ENCODE measurements around the gene KRTAP3-3.

Gene KRTAP3-3

GRCh38 chr17:41024697-41025096, 30.7 kb upstream of the KRTAP3-3 start:
- ATAC-seq, result no peak

DNA sequence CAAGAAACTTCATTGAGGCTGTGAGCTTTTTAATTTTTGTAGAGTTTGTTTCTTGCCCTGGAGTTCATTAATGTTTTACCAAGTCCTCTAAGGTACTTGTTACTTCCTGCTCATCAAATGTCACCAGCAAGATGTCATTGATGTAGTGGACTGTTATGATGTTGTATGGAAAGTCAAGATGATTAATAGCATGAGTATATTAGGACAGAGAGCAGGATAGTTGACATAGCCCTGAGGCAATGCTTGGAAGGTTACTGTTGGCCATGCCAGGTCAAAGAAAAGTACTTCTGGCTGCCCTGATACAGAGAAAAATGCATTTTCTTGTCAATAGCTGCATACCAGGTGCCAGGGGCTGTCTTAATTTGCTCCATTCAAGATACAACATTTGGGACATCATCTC, 26.4 kb upstream of the KRTAP3-3 start:
- no peak for ATAC-seq
- TF ChIP-seq ZFP30 (CRISPR knock-in tag; IDR thresholded peaks at IDR 0.05) (no peak), PPARA (CRISPR knock-in tag; IDR thresholded peaks at IDR 0.05; ENCODE audit: borderline replicate concordance) (no peak), ESRRG (CRISPR knock-in tag; IDR thresholded peaks at IDR 0.05) (no peak)
- TF ChIP-seq, protein P1, sequence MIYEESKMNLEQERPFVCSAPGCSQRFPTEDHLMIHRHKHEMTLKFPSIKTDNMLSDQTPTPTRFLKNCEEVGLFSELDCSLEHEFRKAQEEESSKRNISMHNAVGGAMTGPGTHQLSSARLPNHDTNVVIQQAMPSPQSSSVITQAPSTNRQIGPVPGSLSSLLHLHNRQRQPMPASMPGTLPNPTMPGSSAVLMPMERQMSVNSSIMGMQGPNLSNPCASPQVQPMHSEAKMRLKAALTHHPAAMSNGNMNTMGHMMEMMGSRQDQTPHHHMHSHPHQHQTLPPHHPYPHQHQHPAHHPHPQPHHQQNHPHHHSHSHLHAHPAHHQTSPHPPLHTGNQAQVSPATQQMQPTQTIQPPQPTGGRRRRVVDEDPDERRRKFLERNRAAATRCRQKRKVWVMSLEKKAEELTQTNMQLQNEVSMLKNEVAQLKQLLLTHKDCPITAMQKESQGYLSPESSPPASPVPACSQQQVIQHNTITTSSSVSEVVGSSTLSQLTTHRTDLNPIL (CRISPR knock-in tag; IDR thresholded peaks at IDR 0.05; ENCODE audit: low read depth), result no peak

More at GRCh38 chr17:41024697-41025096, 30.7 kb upstream of the KRTAP3-3 start:
- TF ChIP-seq TCF4 (CRISPR knock-in tag; IDR thresholded peaks at IDR 0.05; ENCODE audit: borderline replicate concordance), result no peak
- TF ChIP-seq, protein P1 (CRISPR knock-in tag; IDR thresholded peaks at IDR 0.05; ENCODE audit: low read depth), result no peak
- TF ChIP-seq RARB (CRISPR knock-in tag; IDR thresholded peaks at IDR 0.05), result no peak
- no peak for TF ChIP-seq PPARA (CRISPR knock-in tag; IDR thresholded peaks at IDR 0.05; ENCODE audit: borderline replicate concordance)
- TF ChIP-seq ZFP30 (CRISPR knock-in tag; IDR thresholded peaks at IDR 0.05), result no peak
- no peak for TF ChIP-seq BACH2 (CRISPR knock-in tag; IDR thresholded peaks at IDR 0.05; ENCODE audit: borderline replicate concordance)
- TF ChIP-seq POU6F1 (CRISPR knock-in tag; IDR thresholded peaks at IDR 0.05; ENCODE audit: borderline replicate concordance, low read depth), result no peak
- TF ChIP-seq CSDC2 (CRISPR knock-in tag; IDR thresholded peaks at IDR 0.05), result no peak
- TF ChIP-seq ARNTL (CRISPR knock-in tag; IDR thresholded peaks at IDR 0.05; ENCODE audit: borderline replicate concordance, low read depth), result no peak
- no peak for TF ChIP-seq ZFP3 (CRISPR knock-in tag; IDR thresholded peaks at IDR 0.05)
- TF ChIP-seq GLIS3 (CRISPR knock-in tag; IDR thresholded peaks at IDR 0.05), result no peak
- TF ChIP-seq, protein P2, sequence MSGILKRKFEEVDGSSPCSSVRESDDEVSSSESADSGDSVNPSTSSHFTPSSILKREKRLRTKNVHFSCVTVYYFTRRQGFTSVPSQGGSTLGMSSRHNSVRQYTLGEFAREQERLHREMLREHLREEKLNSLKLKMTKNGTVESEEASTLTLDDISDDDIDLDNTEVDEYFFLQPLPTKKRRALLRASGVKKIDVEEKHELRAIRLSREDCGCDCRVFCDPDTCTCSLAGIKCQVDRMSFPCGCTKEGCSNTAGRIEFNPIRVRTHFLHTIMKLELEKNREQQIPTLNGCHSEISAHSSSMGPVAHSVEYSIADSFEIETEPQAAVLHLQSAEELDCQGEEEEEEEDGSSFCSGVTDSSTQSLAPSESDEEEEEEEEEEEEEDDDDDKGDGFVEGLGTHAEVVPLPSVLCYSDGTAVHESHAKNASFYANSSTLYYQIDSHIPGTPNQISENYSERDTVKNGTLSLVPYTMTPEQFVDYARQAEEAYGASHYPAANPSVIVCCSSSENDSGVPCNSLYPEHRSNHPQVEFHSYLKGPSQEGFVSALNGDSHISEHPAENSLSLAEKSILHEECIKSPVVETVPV (CRISPR knock-in tag; IDR thresholded peaks at IDR 0.05), result no peak
- TF ChIP-seq ZC3H10 (CRISPR knock-in tag; IDR thresholded peaks at IDR 0.05), result no peak
- no peak for TF ChIP-seq ZNF70 (CRISPR knock-in tag; IDR thresholded peaks at IDR 0.05)
- no peak for TF ChIP-seq SNAI2 (CRISPR knock-in tag; IDR thresholded peaks at IDR 0.05)
- TF ChIP-seq ISL1 (CRISPR knock-in tag; IDR thresholded peaks at IDR 0.05), result no peak
- TF ChIP-seq TOX (CRISPR knock-in tag; IDR thresholded peaks at IDR 0.05; ENCODE audit: borderline replicate concordance), result no peak
- TF ChIP-seq, protein P3, sequence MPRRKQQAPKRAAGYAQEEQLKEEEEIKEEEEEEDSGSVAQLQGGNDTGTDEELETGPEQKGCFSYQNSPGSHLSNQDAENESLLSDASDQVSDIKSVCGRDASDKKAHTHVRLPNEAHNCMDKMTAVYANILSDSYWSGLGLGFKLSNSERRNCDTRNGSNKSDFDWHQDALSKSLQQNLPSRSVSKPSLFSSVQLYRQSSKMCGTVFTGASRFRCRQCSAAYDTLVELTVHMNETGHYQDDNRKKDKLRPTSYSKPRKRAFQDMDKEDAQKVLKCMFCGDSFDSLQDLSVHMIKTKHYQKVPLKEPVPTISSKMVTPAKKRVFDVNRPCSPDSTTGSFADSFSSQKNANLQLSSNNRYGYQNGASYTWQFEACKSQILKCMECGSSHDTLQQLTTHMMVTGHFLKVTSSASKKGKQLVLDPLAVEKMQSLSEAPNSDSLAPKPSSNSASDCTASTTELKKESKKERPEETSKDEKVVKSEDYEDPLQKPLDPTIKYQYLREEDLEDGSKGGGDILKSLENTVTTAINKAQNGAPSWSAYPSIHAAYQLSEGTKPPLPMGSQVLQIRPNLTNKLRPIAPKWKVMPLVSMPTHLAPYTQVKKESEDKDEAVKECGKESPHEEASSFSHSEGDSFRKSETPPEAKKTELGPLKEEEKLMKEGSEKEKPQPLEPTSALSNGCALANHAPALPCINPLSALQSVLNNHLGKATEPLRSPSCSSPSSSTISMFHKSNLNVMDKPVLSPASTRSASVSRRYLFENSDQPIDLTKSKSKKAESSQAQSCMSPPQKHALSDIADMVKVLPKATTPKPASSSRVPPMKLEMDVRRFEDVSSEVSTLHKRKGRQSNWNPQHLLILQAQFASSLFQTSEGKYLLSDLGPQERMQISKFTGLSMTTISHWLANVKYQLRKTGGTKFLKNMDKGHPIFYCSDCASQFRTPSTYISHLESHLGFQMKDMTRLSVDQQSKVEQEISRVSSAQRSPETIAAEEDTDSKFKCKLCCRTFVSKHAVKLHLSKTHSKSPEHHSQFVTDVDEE (CRISPR knock-in tag; IDR thresholded peaks at IDR 0.05), result no peak
- TF ChIP-seq PATZ1 (CRISPR knock-in tag; IDR thresholded peaks at IDR 0.05; ENCODE audit: borderline replicate concordance), result no peak

- TF ChIP-seq OSR1 (CRISPR knock-in tag; IDR thresholded peaks at IDR 0.05), result no peak
- TF ChIP-seq ISL1 (CRISPR knock-in tag; IDR thresholded peaks at IDR 0.05), result no peak
- no peak for TF ChIP-seq ZNF8 (CRISPR knock-in tag; IDR thresholded peaks at IDR 0.05)
- no peak for TF ChIP-seq PPARA (CRISPR knock-in tag; IDR thresholded peaks at IDR 0.05; ENCODE audit: borderline replicate concordance)
- TF ChIP-seq, protein P2 (CRISPR knock-in tag; IDR thresholded peaks at IDR 0.05), result no peak
- TF ChIP-seq ZFP30 (CRISPR knock-in tag; IDR thresholded peaks at IDR 0.05), result no peak
- TF ChIP-seq, protein P1 (CRISPR knock-in tag; IDR thresholded peaks at IDR 0.05; ENCODE audit: low read depth), result no peak
- TF ChIP-seq CSDC2 (CRISPR knock-in tag; IDR thresholded peaks at IDR 0.05), result no peak
- no peak for TF ChIP-seq ZC3H10 (CRISPR knock-in tag; IDR thresholded peaks at IDR 0.05)
- TF ChIP-seq ESRRG (CRISPR knock-in tag; IDR thresholded peaks at IDR 0.05), result no peak
- no peak for ATAC-seq
Observed at GRCh38 chr17:41019415-41019814, 25.5 kb upstream of the KRTAP3-3 start.
